GM12878 (cell line): Measurements from ENCODE around the gene PHF10. TPM values are rescaled to one million over a fixed set of nuclear protein-coding genes. Genes with fewer than 3 reads are reported as not detected.

Experiments
- ATAC-seq: fragments of 200-7000 bp; cut with Tn5 transposase; 3 replicates; pipeline ENCODE4 v1.9.1; 2020; ENCODE audit warnings: mild to moderate bottlenecking, moderate library complexity
- BruUV-seq: library from RNA; stranded (reverse); fragments of 400-500 nt; replicated peaks from 2 replicates; lab custom pipeline; 2021; lab: Mats Ljungman, UMichigan
- CTCF ChIA-PET: fragments of 300-600 bp; sonication (Branson Sonifier 250); formaldehyde crosslinking; extraction: SDS; loops from one replicate; lab custom pipeline; 2021; ENCODE audit warnings: inconsistent platforms; lab: Yijun Ruan, JAX
- POLR2A ChIA-PET: fragments of 350-600 bp; formaldehyde crosslinking; extraction: SDS; loops from one replicate; lab custom pipeline; 2021; ENCODE audit warnings: inconsistent platforms; lab: Charles Lee
- RAD21 ChIA-PET: fragments of 300-600 bp; sonication (Branson Sonifier 250); formaldehyde crosslinking; loops from one replicate; lab custom pipeline; 2023; ENCODE audit warnings: antibody characterized with exemption; ENCODE audit not compliant: unreplicated experiment; lab: Charles Lee
- SMC1A ChIA-PET: fragments of 300-600 bp; sonication (Branson Sonifier 250); formaldehyde crosslinking; loops from one replicate; lab custom pipeline; 2023; ENCODE audit not compliant: unreplicated experiment, uncharacterized antibody; lab: Charles Lee
- DNase-seq: peaks from one replicate; pipeline ENCODE4 v3.0.0-alpha.2; 2011; ENCODE audit warnings: low read depth, low spot score
- FAIRE-seq: peaks from 3 replicates; lab custom pipeline; 2011; peaks lifted over from hg19 to GRCh38; lab: Jason Lieb, UNC
- H2AFZ ChIP-seq: 2 replicates; pipeline ENCODE4 v1.6.0; 2011; ENCODE audit warnings: low read depth, low read length, control low read depth; ENCODE audit not compliant: control insufficient read depth
- H3K27ac ChIP-seq: 2 replicates; pipeline ENCODE4 v1.5.1; 2011; ENCODE audit warnings: control low read depth; ENCODE audit not compliant: control insufficient read depth, insufficient read depth
- H3K27me3 ChIP-seq, 2 experiments: replicated peaks in 1 of 2; 2 replicates each; pipeline versions ENCODE4 v1.6.0 to v1.6.1; 2011; ENCODE audit warnings: low read length in 1 of 2; ENCODE audit not compliant: control insufficient read depth in 2 of 2, insufficient read depth in 2 of 2
- H3K36me3 ChIP-seq, 2 experiments: 2 replicates each; pipeline ENCODE4 v1.5.1; 2011; ENCODE audit warnings: low read length in 1 of 2; ENCODE audit not compliant: control insufficient read depth in 2 of 2, insufficient read depth in 2 of 2
- H3K4me1 ChIP-seq: 2 replicates; pipeline ENCODE4 v1.6.1; 2011; ENCODE audit warnings: mild to moderate bottlenecking, low read length, moderate library complexity, mixed read lengths; ENCODE audit not compliant: control insufficient read depth, insufficient read depth
- H3K4me2 ChIP-seq: 2 replicates; pipeline ENCODE4 v1.6.0; 2011; ENCODE audit warnings: control low read depth; ENCODE audit not compliant: control insufficient read depth, insufficient read depth
- H3K4me3 ChIP-seq: fragments of 200-600 bp; sonication (generic); 2 replicates; pipeline ENCODE4 v1.5.1; 2016
- H3K79me2 ChIP-seq: 2 replicates; pipeline ENCODE4 v1.6.0; 2011; ENCODE audit warnings: low read length; ENCODE audit not compliant: control insufficient read depth, insufficient read depth
- H3K9ac ChIP-seq: 2 replicates; pipeline ENCODE4 v1.8.0; 2011; ENCODE audit warnings: low read length, control low read depth, mixed read lengths; ENCODE audit not compliant: control insufficient read depth, insufficient read depth
- H3K9me3 ChIP-seq: replicated peaks from 3 replicates; pipeline ENCODE4 v1.5.1; 2011; ENCODE audit warnings: mild to moderate bottlenecking, low read length; ENCODE audit not compliant: control insufficient read depth, insufficient read depth
- H4K20me1 ChIP-seq: 2 replicates; pipeline ENCODE4 v1.6.0; 2011; ENCODE audit not compliant: control insufficient read depth, insufficient read depth
- ASH2L ChIP-seq: fragments of 300-600, 200-600 bp; sonication (generic); IDR thresholded peaks from 2 replicates; pipeline ENCODE4 v1.6.1; 2017; ENCODE audit warnings: low read depth, mild to moderate bottlenecking, borderline replicate concordance
- CBFB ChIP-seq: IDR thresholded peaks from 2 replicates; pipeline ENCODE4 v1.6.1; 2016; ENCODE audit warnings: antibody characterized with exemption, low read depth
- CREM ChIP-seq: IDR thresholded peaks from 2 replicates; pipeline ENCODE4 v1.6.1; 2014; ENCODE audit warnings: antibody characterized with exemption, low read depth
- CTCF ChIP-seq, 3 experiments: IDR thresholded peaks in 2 of 3; conservative IDR thresholded peaks in 1 of 3; 2 replicates each; pipeline ENCODE4 v1.5.1; 2011; ENCODE audit warnings: low read depth in 3 of 3, low read length in 3 of 3, mild to moderate bottlenecking in 3 of 3, control low read depth in 2 of 3, moderate library complexity in 2 of 3, inconsistent platforms in 1 of 3, mixed read lengths in 1 of 3; ENCODE audit not compliant: control insufficient read depth in 2 of 3, insufficient read depth in 1 of 3; ENCODE audit errors: extremely low read depth in 1 of 3
- DPF2 ChIP-seq: fragments of 450-650 bp; IDR thresholded peaks from 2 replicates; pipeline ENCODE4 v1.6.1; 2017; ENCODE audit warnings: mild to moderate bottlenecking
- ETV6 ChIP-seq, 2 experiments: fragments of 450-650 bp in 1 of 2; IDR thresholded peaks in 1 of 2; conservative IDR thresholded peaks in 1 of 2; 2 replicates each; pipeline ENCODE4 v1.6.1; 2014; ENCODE audit warnings: antibody characterized with exemption in 1 of 2, borderline replicate concordance in 1 of 2, low read depth in 1 of 2, mild to moderate bottlenecking in 1 of 2, moderate library complexity in 1 of 2
- MTA3 ChIP-seq: IDR thresholded peaks from 2 replicates; pipeline ENCODE4 v1.6.1; 2012; ENCODE audit warnings: low read length, inconsistent platforms, borderline replicate concordance
- NRF1 ChIP-seq: conservative IDR thresholded peaks from 2 replicates; pipeline ENCODE4 v1.6.1; 2011; ENCODE audit warnings: mild to moderate bottlenecking, low read depth, low read length, improper control_type of control experiment
- SREBF1 ChIP-seq: IDR thresholded peaks from 2 replicates; pipeline ENCODE4 v1.6.1; 2012; ENCODE audit warnings: mild to moderate bottlenecking, low read length
- SREBF2 ChIP-seq: IDR thresholded peaks from 2 replicates; pipeline ENCODE4 v1.6.1; 2012; ENCODE audit warnings: mild to moderate bottlenecking, low read length
- ZBED1 ChIP-seq: IDR thresholded peaks from 2 replicates; pipeline ENCODE4 v1.6.1; 2016; ENCODE audit warnings: borderline replicate concordance
- ZNF274 ChIP-seq: IDR thresholded peaks from one replicate; pipeline ENCODE4 v1.8.0; 2011; ENCODE audit not compliant: insufficient read length, insufficient read depth
- ZNF384 ChIP-seq: IDR thresholded peaks from 2 replicates; pipeline ENCODE4 v1.6.1; 2012; ENCODE audit warnings: low read depth, mild to moderate bottlenecking, low read length, improper control_type of control experiment, borderline replicate concordance
- WGBS: methylation state at CpG from one replicate; pipeline ENCODE4 v1.1.6; 2016; ENCODE audit warnings: low lambda C conversion rate; ENCODE audit not compliant: insufficient replicate concordance, insufficient coverage; ENCODE audit errors: missing lambda C conversion rate; 5-methylcytosine and 5-hydroxymethylcytosine counted together
- in situ Hi-C: fragments of 300-500 bp; cut with MboI; formaldehyde crosslinking; loops from 9 replicates; pipeline ENCODE4 v1.14.3; 2018; ENCODE audit warnings: mixed read lengths
- intact Hi-C: fragments of 100-400 bp; cut with micrococcal nuclease; formaldehyde crosslinking; loops from one replicate; pipeline ENCODE4 v1.14.2; 2022; ENCODE audit not compliant: unreplicated experiment
- polyA plus RNA-seq, 11 experiments: library from polyadenylated mRNA; depleted of rRNA in 4 of 11; unstranded in 6 of 11; stranded (reverse) in 5 of 11; fragments of >200 nt; fragmentation: Nextera tagmentation in 4 of 11; fragmentation: Illumina TruSeq in 1 of 11; extraction: Ambion mirVana in 4 of 11; extraction: Trizol in 1 of 11; gene quantifications; 1 replicate in 1 of 11; 2 replicates in 10 of 11; pipeline versions ENCODE4 v1.2.1 to v1.2.3, GENCODE V29; 2011 to 2016; ENCODE audit warnings: inconsistent platforms in 2 of 11, missing spikeins in 2 of 11, low read depth in 1 of 11
- total RNA-seq, 4 experiments: library from RNA; depleted of rRNA in 3 of 4; stranded (reverse); fragments of >200 nt in 3 of 4; fragmentation: Illumina TruSeq in 1 of 4; extraction: Trizol in 1 of 4; gene quantifications; 2 replicates each; pipeline versions ENCODE4 v1.2.1 to v1.2.3, GENCODE V29; 2013 to 2021
- TF ChIP-seq, protein P1 (sequence below): fragments of 450-650 bp; formaldehyde crosslinking; IDR thresholded peaks from 2 replicates; pipeline ENCODE4 v1.4.0; 2022; ENCODE audit warnings: mild to moderate bottlenecking, moderate library complexity
- TF ChIP-seq, protein P2 (sequence below): fragments of 150-350 bp; IDR thresholded peaks from 2 replicates; pipeline ENCODE4 v1.6.1; 2016; ENCODE audit warnings: low read depth, low read length

PHF10 gene
- total and polyA plus RNA-seq, 10 of the 15 experiments (the other 5 are each of a cell fraction or from before 2014, with no cell fraction given), result 3.8 to 35.6 (median 15.8) TPM

- H3K27ac ChIP-seq, result no peak overlapping the region
- no peak for ATAC-seq
- intact Hi-C loops, result no loop called here
- H3K27me3 ChIP-seq, result no peaks in the 10 kb centered on the region
- WGBS, result 95% methylated on average over 10 of the region's 10 CpGs
- no peak overlapping the region for H3K4me3 ChIP-seq
- DNase-seq, result no peak
- POLR2A ChIA-PET, result interaction anchor here (0.7 kb wide), 1 partner anchor 821 kb away, joined by 4 read pairs; the partner anchor contains the start of gene PDCD2
- TF ChIP-seq CTCF (IDR thresholded peaks at IDR 0.05 in 2 of 3, conservative IDR thresholded peaks at IDR 0.05 in 1 of 3; ENCODE audit: control insufficient read depth in 2 of 3, extremely low read depth in 1 of 3, insufficient read depth in 1 of 3, low read depth in 3 of 3, low read length in 3 of 3) (no peak), CREM (no peak), CBFB (no peak), ETV6 (conservative IDR thresholded peaks at IDR 0.05 in 1 of 2, IDR thresholded peaks at IDR 0.05 in 1 of 2; ENCODE audit: borderline replicate concordance in 1 of 2, low read depth in 1 of 2) (no peak), SREBF2 (no peak), ZBED1 (no peak), ZNF384 (no peak), NRF1 (no peak), ASH2L (no peak), SREBF1 (no peak), ZNF274 (no peak), MTA3 (no peak), DPF2 (no peak)
- TF ChIP-seq, protein P1, sequence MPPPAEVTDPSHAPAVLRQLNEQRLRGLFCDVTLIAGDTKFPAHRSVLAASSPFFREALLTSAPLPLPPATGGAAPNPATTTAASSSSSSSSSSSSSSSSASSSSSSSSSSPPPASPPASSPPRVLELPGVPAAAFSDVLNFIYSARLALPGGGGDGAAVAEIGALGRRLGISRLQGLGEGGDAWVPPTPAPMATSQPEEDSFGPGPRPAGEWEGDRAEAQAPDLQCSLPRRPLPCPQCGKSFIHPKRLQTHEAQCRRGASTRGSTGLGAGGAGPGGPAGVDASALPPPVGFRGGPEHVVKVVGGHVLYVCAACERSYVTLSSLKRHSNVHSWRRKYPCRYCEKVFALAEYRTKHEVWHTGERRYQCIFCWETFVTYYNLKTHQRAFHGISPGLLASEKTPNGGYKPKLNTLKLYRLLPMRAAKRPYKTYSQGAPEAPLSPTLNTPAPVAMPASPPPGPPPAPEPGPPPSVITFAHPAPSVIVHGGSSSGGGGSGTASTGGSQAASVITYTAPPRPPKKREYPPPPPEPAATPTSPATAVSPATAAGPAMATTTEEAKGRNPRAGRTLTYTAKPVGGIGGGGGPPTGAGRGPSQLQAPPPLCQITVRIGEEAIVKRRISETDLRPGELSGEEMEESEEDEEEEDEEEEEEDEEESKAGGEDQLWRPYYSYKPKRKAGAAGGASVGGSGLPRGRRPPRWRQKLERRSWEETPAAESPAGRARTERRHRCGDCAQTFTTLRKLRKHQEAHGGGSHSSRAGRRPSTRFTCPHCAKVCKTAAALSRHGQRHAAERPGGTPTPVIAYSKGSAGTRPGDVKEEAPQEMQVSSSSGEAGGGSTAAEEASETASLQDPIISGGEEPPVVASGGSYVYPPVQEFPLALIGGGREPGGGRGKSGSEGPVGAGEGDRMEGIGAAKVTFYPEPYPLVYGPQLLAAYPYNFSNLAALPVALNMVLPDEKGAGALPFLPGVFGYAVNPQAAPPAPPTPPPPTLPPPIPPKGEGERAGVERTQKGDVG (CRISPR knock-in tag), result no peak
- TF ChIP-seq, protein P2, sequence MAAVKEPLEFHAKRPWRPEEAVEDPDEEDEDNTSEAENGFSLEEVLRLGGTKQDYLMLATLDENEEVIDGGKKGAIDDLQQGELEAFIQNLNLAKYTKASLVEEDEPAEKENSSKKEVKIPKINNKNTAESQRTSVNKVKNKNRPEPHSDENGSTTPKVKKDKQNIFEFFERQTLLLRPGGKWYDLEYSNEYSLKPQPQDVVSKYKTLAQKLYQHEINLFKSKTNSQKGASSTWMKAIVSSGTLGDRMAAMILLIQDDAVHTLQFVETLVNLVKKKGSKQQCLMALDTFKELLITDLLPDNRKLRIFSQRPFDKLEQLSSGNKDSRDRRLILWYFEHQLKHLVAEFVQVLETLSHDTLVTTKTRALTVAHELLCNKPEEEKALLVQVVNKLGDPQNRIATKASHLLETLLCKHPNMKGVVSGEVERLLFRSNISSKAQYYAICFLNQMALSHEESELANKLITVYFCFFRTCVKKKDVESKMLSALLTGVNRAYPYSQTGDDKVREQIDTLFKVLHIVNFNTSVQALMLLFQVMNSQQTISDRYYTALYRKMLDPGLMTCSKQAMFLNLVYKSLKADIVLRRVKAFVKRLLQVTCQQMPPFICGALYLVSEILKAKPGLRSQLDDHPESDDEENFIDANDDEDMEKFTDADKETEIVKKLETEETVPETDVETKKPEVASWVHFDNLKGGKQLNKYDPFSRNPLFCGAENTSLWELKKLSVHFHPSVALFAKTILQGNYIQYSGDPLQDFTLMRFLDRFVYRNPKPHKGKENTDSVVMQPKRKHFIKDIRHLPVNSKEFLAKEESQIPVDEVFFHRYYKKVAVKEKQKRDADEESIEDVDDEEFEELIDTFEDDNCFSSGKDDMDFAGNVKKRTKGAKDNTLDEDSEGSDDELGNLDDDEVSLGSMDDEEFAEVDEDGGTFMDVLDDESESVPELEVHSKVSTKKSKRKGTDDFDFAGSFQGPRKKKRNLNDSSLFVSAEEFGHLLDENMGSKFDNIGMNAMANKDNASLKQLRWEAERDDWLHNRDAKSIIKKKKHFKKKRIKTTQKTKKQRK, result no peak
- TF ChIP-seq, all 136 proteins: peak for 0
- no TSS peak for BruUV-seq
- Histone ChIP-seq H4K20me1 (no peaks in the 10 kb centered on the region), H3K36me3 (peaks cover 3 to 18% of the 10 kb centered on the region in 2 experiments), H3K79me2 (no peaks in the 10 kb centered on the region), H3K4me1 (no peaks in the 10 kb centered on the region), H3K4me2 (no peak overlapping the region), H2AFZ (no peak overlapping the region), H3K9me3 (no peaks in the 10 kb centered on the region), H3K9ac (no peak overlapping the region)
- RAD21 ChIA-PET, result no interaction called here
- in situ Hi-C loops, result no loop called here
- CTCF ChIA-PET, result no interaction called here
- SMC1A ChIA-PET, result no interaction called here
- FAIRE-seq, result no peak
These were observed 39.6 kb upstream of the PHF10 start for GRCh38 chr6:169763881-169764280.
